Measurements from ENCODE around the gene SLC44A3. TPM values are rescaled to one million over a fixed set of nuclear protein-coding genes. Genes with fewer than 3 reads are reported as not detected.

SLC44A3 gene
- total RNA-seq (4.7 TPM), polyA plus RNA-seq (6.8 TPM)
- long read RNA-seq, donor 1 = 0 reads
- long read RNA-seq, donor 2 = 0 reads
- long read RNA-seq, donor 3 = 0 reads
- long read RNA-seq, donor 4 = 0 reads
- long read RNA-seq, donor 5, partial matches to known transcripts = 0 of 1 reads
- long read RNA-seq, donor 5, other reads (novel, unspliced or antisense) = 0 of 1 reads
- long read RNA-seq, donor 6 = 0 reads
- long read RNA-seq, donor 7 = 0 reads
- long read RNA-seq, donor 8 = 0 reads
- long read RNA-seq, donor 9 = 0 reads
- long read RNA-seq, donor 10, partial matches to known transcripts = 0 of 1 reads
- long read RNA-seq, donor 10, other reads (novel, unspliced or antisense) = 0 of 1 reads

GRCh38 chr1:94819945-94820746 lies at the start of gene SLC44A3:
Gene SLC44A3 (plus strand): TSS chr1:94820357. CDS start chr1:94820452, 95 bp downstream.
- Histone ChIP-seq H3K9me3 (ENCODE audit: control insufficient read depth in 2 of 2, insufficient read depth in 1 of 2, low read length in 1 of 2) (peaks cover 0 to 3% of the 10 kb centered on the region in 2 donors), H3K36me3 (ENCODE audit: control insufficient read depth in 2 of 2, insufficient read depth in 2 of 2, low read length in 1 of 2) (no peaks in the 10 kb centered on the region), H3K27ac (ENCODE audit: low read depth in 1 of 2, low read length in 1 of 2) (no peak within 1 kb of the TSS), H3K27me3 (ENCODE audit: control insufficient read depth in 2 of 2, insufficient read depth in 1 of 2, low read length in 1 of 2) (peaks cover 27 to 43% of the 10 kb centered on the region in 2 donors), H3K4me1 (ENCODE audit: control insufficient read depth in 2 of 2, insufficient read depth in 2 of 2, low read length in 2 of 2) (peaks cover 0 to 8% of the 10 kb centered on the region in 2 donors), H3K4me3 (ENCODE audit: low read length in 2 of 2) (peak within 1 kb of the TSS; percentile 43 to 47)
- WGBS = 3% methylated on average over 77 of the region's 77 CpGs
- DNase-seq (ENCODE audit: low read depth in 6 of 9, low spot score in 9 of 9) = no peak

GRCh38 chr1:94772230-94772641 lies 47.9 kb upstream of the SLC44A3 start:
- Histone ChIP-seq H3K9me3 (ENCODE audit: control insufficient read depth in 2 of 2, insufficient read depth in 1 of 2, low read length in 1 of 2) (peaks cover 0 to 9% of the 10 kb centered on the region in 2 donors), H3K27ac (ENCODE audit: low read depth in 1 of 2, low read length in 1 of 2) (no peak overlapping the region), H3K36me3 (ENCODE audit: control insufficient read depth in 2 of 2, insufficient read depth in 2 of 2, low read length in 1 of 2) (no peaks in the 10 kb centered on the region), H3K27me3 (ENCODE audit: control insufficient read depth in 2 of 2, insufficient read depth in 1 of 2, low read length in 1 of 2) (no peaks in the 10 kb centered on the region), H3K4me1 (ENCODE audit: control insufficient read depth in 2 of 2, insufficient read depth in 2 of 2, low read length in 2 of 2) (peaks cover 0 to 3% of the 10 kb centered on the region in 2 donors), H3K4me3 (ENCODE audit: low read length in 2 of 2) (no peak overlapping the region)
- 97% methylated on average over 5 of the region's 5 CpGs for WGBS
- DNase-seq (ENCODE audit: low read depth in 6 of 9, low spot score in 9 of 9) = no peak

GRCh38 chr1:94772845-94773244 lies 47.3 kb upstream of the SLC44A3 start:
- H3K27me3 ChIP-seq (ENCODE audit: control insufficient read depth in 2 of 2, insufficient read depth in 1 of 2, low read length in 1 of 2) = no peaks in the 10 kb centered on the region
- H3K4me3 ChIP-seq (ENCODE audit: low read length in 2 of 2) = no peak overlapping the region
- H3K4me1 ChIP-seq (ENCODE audit: control insufficient read depth in 2 of 2, insufficient read depth in 2 of 2, low read length in 2 of 2) = peaks cover 0 to 3% of the 10 kb centered on the region in 2 donors
- no peak for DNase-seq (ENCODE audit: low read depth in 6 of 9, low spot score in 9 of 9)
- H3K27ac ChIP-seq (ENCODE audit: low read depth in 1 of 2, low read length in 1 of 2) = no peak overlapping the region
- 21% methylated on average over 3 of the region's 3 CpGs for WGBS
- H3K36me3 ChIP-seq (ENCODE audit: control insufficient read depth in 2 of 2, insufficient read depth in 2 of 2, low read length in 1 of 2) = no peaks in the 10 kb centered on the region
- H3K9me3 ChIP-seq (ENCODE audit: control insufficient read depth in 2 of 2, insufficient read depth in 1 of 2, low read length in 1 of 2) = peaks cover 0 to 9% of the 10 kb centered on the region in 2 donors

GRCh38 chr1:94773296-94773809 lies 46.8 kb upstream of the SLC44A3 start:
- Histone ChIP-seq H3K4me3 (ENCODE audit: low read length in 2 of 2) (no peak overlapping the region), H3K36me3 (ENCODE audit: control insufficient read depth in 2 of 2, insufficient read depth in 2 of 2, low read length in 1 of 2) (no peaks in the 10 kb centered on the region), H3K9me3 (ENCODE audit: control insufficient read depth in 2 of 2, insufficient read depth in 1 of 2, low read length in 1 of 2) (peaks cover 0 to 9% of the 10 kb centered on the region in 2 donors), H3K27ac (ENCODE audit: low read depth in 1 of 2, low read length in 1 of 2) (no peak overlapping the region), H3K27me3 (ENCODE audit: control insufficient read depth in 2 of 2, insufficient read depth in 1 of 2, low read length in 1 of 2) (no peaks in the 10 kb centered on the region), H3K4me1 (ENCODE audit: control insufficient read depth in 2 of 2, insufficient read depth in 2 of 2, low read length in 2 of 2) (peaks cover 0 to 3% of the 10 kb centered on the region in 2 donors)
- WGBS = 77% methylated on average over 6 of the region's 6 CpGs
- DNase-seq (ENCODE audit: low read depth in 6 of 9, low spot score in 9 of 9) = no peak

GRCh38 chr1:94773931-94774422 lies 46.2 kb upstream of the SLC44A3 start:
- H3K4me1 ChIP-seq (ENCODE audit: control insufficient read depth in 2 of 2, insufficient read depth in 2 of 2, low read length in 2 of 2) = peaks cover 0 to 3% of the 10 kb centered on the region in 2 donors

GRCh38 chr1:94776474-94776873 lies 43.7 kb upstream of the SLC44A3 start:
- no peak overlapping the region for H3K4me3 ChIP-seq (ENCODE audit: low read length in 2 of 2)
- no peaks in the 10 kb centered on the region for H3K36me3 ChIP-seq (ENCODE audit: control insufficient read depth in 2 of 2, insufficient read depth in 2 of 2, low read length in 1 of 2)
- H3K27me3 ChIP-seq (ENCODE audit: control insufficient read depth in 2 of 2, insufficient read depth in 1 of 2, low read length in 1 of 2) = no peaks in the 10 kb centered on the region
- H3K27ac ChIP-seq (ENCODE audit: low read depth in 1 of 2, low read length in 1 of 2) = no peak overlapping the region
- H3K9me3 ChIP-seq (ENCODE audit: control insufficient read depth in 2 of 2, insufficient read depth in 1 of 2, low read length in 1 of 2) = peaks cover 0 to 9% of the 10 kb centered on the region in 2 donors
- DNase-seq (ENCODE audit: low read depth in 6 of 9, low spot score in 9 of 9) = no peak
- WGBS = 97% methylated on average over 1 of the region's 1 CpG
- peaks cover 0 to 3% of the 10 kb centered on the region in 2 donors for H3K4me1 ChIP-seq (ENCODE audit: control insufficient read depth in 2 of 2, insufficient read depth in 2 of 2, low read length in 2 of 2)

More at GRCh38 chr1:94773931-94774422, 46.2 kb upstream of the SLC44A3 start:
- Histone ChIP-seq H3K9me3 (ENCODE audit: control insufficient read depth in 2 of 2, insufficient read depth in 1 of 2, low read length in 1 of 2) (peaks cover 0 to 9% of the 10 kb centered on the region in 2 donors), H3K36me3 (ENCODE audit: control insufficient read depth in 2 of 2, insufficient read depth in 2 of 2, low read length in 1 of 2) (no peaks in the 10 kb centered on the region), H3K4me3 (ENCODE audit: low read length in 2 of 2) (no peak overlapping the region), H3K27ac (ENCODE audit: low read depth in 1 of 2, low read length in 1 of 2) (no peak overlapping the region), H3K27me3 (ENCODE audit: control insufficient read depth in 2 of 2, insufficient read depth in 1 of 2, low read length in 1 of 2) (no peaks in the 10 kb centered on the region)
- no peak for DNase-seq (ENCODE audit: low read depth in 6 of 9, low spot score in 9 of 9)
- WGBS = over 99% methylated on average over 8 of the region's 8 CpGs

GRCh38 chr1:94777281-94777680 lies 42.9 kb upstream of the SLC44A3 start:
- DNase-seq (ENCODE audit: low read depth in 6 of 9, low spot score in 9 of 9) = no peak
- Histone ChIP-seq H3K36me3 (ENCODE audit: control insufficient read depth in 2 of 2, insufficient read depth in 2 of 2, low read length in 1 of 2) (no peaks in the 10 kb centered on the region), H3K27ac (ENCODE audit: low read depth in 1 of 2, low read length in 1 of 2) (no peak overlapping the region)

GRCh38 chr1:94778808-94779207 lies 41.3 kb upstream of the SLC44A3 start:
- Histone ChIP-seq H3K9me3 (ENCODE audit: control insufficient read depth in 2 of 2, insufficient read depth in 1 of 2, low read length in 1 of 2) (peaks cover 0 to 9% of the 10 kb centered on the region in 2 donors), H3K36me3 (ENCODE audit: control insufficient read depth in 2 of 2, insufficient read depth in 2 of 2, low read length in 1 of 2) (no peaks in the 10 kb centered on the region), H3K27me3 (ENCODE audit: control insufficient read depth in 2 of 2, insufficient read depth in 1 of 2, low read length in 1 of 2) (no peaks in the 10 kb centered on the region), H3K4me1 (ENCODE audit: control insufficient read depth in 2 of 2, insufficient read depth in 2 of 2, low read length in 2 of 2) (no peaks in the 10 kb centered on the region), H3K4me3 (ENCODE audit: low read length in 2 of 2) (no peak overlapping the region), H3K27ac (ENCODE audit: low read depth in 1 of 2, low read length in 1 of 2) (no peak overlapping the region)
- DNase-seq (ENCODE audit: low read depth in 6 of 9, low spot score in 9 of 9) = no peak

More at GRCh38 chr1:94777281-94777680, 42.9 kb upstream of the SLC44A3 start:
- Histone ChIP-seq H3K4me1 (ENCODE audit: control insufficient read depth in 2 of 2, insufficient read depth in 2 of 2, low read length in 2 of 2) (peaks cover 0 to 3% of the 10 kb centered on the region in 2 donors), H3K27me3 (ENCODE audit: control insufficient read depth in 2 of 2, insufficient read depth in 1 of 2, low read length in 1 of 2) (no peaks in the 10 kb centered on the region), H3K9me3 (ENCODE audit: control insufficient read depth in 2 of 2, insufficient read depth in 1 of 2, low read length in 1 of 2) (peaks cover 0 to 9% of the 10 kb centered on the region in 2 donors), H3K4me3 (ENCODE audit: low read length in 2 of 2) (no peak overlapping the region)

All from thymus (tissue), 14 donors.